PFSK-1 (cell line): Measurements from ENCODE around the gene ARNT2.

Experiments
- FOXP2 ChIP-seq: optimal IDR thresholded peaks from 2 replicates; pipeline ENCODE3; 2011; ENCODE audit warnings: borderline replicate concordance, control low read depth, inconsistent platforms; ENCODE audit not compliant: insufficient read depth; ENCODE audit errors: extremely low read length, extremely low read depth
- POLR2AphosphoS5 ChIP-seq: IDR thresholded peaks from 2 replicates; pipeline ENCODE4 v1.6.1; 2012; ENCODE audit warnings: low read depth, mild to moderate bottlenecking, control low read depth, low read length, moderate library complexity
- REST ChIP-seq, 2 experiments: IDR thresholded peaks; 2 replicates each; pipeline versions ENCODE4 v1.6.1 to v1.8.0; 2011 to 2012; ENCODE audit warnings: low read depth in 2 of 2, low read length in 2 of 2, control low read depth in 1 of 2, inconsistent platforms in 1 of 2, mild to moderate bottlenecking in 1 of 2, moderate library complexity in 1 of 2; ENCODE audit not compliant: insufficient read depth in 1 of 2
- SIN3A ChIP-seq: IDR thresholded peaks from 2 replicates; pipeline ENCODE4 v1.6.1; 2012; ENCODE audit warnings: mild to moderate bottlenecking, low read length, moderate library complexity, borderline replicate concordance; ENCODE audit not compliant: insufficient read depth
- TAF1 ChIP-seq: IDR thresholded peaks from 2 replicates; pipeline ENCODE4 v1.6.1; 2012; ENCODE audit warnings: low read length, control low read depth, borderline replicate concordance; ENCODE audit not compliant: insufficient read depth

Gene ARNT2

GRCh38 chr15:80550219-80550907, 146.2 kb downstream of the ARNT2 start:
- TF ChIP-seq POLR2AphosphoS5 (no peak), TAF1 (no peak)

GRCh38 chr15:80550908-80551260, 146.7 kb downstream of the ARNT2 start:
- no peak for TF ChIP-seq POLR2AphosphoS5
- TF ChIP-seq TAF1 = no peak
- no peak for TF ChIP-seq FOXP2
- no peak for TF ChIP-seq REST (IDR thresholded peaks at IDR 0.05; ENCODE audit: insufficient read depth in 1 of 2, low read depth in 2 of 2, low read length in 2 of 2)
- TF ChIP-seq SIN3A = no peak

GRCh38 chr15:80551348-80551747, 147.2 kb downstream of the ARNT2 start:
- TF ChIP-seq POLR2AphosphoS5 = no peak
- no peak for TF ChIP-seq TAF1
- TF ChIP-seq SIN3A = no peak
- TF ChIP-seq FOXP2 = no peak
- TF ChIP-seq REST (IDR thresholded peaks at IDR 0.05; ENCODE audit: insufficient read depth in 1 of 2, low read depth in 2 of 2, low read length in 2 of 2) = no peak

- TF ChIP-seq FOXP2 (no peak), POLR2AphosphoS5 (no peak), REST (IDR thresholded peaks at IDR 0.05; ENCODE audit: insufficient read depth in 1 of 2, low read depth in 2 of 2, low read length in 2 of 2) (no peak), SIN3A (no peak), TAF1 (no peak)
Measured at GRCh38 chr15:80554560-80554959, 150.4 kb downstream of the ARNT2 start.

- TF ChIP-seq POLR2AphosphoS5 (no peak), FOXP2 (no peak), REST (IDR thresholded peaks at IDR 0.05; ENCODE audit: insufficient read depth in 1 of 2, low read depth in 2 of 2, low read length in 2 of 2) (no peak), SIN3A (no peak), TAF1 (no peak)
Measured at GRCh38 chr15:80556694-80557367, 152.6 kb downstream of the ARNT2 start.
